ENCODE results near the gene SLC4A11. TPM values are rescaled to one million over a fixed set of nuclear protein-coding genes. Genes with fewer than 3 reads are reported as not detected.

Gene SLC4A11
- total RNA-seq, 1 donor from 2014 or later, result 5.0 TPM

DNA sequence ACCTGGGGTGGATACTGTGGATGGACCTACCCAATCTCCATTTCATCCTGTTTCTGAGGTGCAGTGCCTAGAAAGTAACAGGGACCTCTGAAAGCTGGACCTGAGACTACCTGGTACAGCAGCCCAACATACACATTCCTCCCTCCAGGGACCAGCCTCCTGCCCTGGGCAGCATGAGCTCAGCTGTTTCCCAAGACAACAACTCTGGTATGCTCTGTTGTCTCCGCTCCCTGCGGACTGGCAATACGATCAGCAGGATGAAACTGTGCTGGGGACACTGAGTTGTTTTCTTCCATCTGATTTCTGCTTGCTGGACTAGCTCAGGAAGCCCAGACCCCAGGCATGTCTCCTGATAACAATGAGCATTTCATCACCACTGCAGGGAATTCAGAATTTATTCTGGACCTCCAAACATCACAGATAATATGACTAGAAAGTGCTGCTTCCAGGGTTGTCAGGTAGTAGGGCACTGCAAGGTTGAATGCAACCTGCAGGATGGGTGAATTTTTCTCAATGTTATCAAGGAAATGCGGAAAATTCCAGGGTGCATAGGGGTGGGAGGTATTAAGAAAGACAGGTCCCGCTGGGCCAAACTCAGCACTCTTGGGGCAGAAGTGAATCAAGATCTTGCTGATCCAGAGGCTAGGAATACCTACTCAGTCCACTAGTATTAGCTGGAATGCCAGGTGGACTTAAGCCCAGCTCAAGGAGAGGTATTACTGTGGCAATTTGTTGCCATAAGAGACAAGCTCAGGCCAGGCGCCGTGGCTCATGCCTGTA is 38.9 kb upstream of the SLC4A11 start:
- Histone ChIP-seq H3K4me1 (no peaks in the 10 kb centered on the region), H3K9me3 (no peaks in the 10 kb centered on the region), H3K36me3 (peaks cover 95% of the 10 kb centered on the region), H3K27me3 (ENCODE audit: low read depth) (no peaks in the 10 kb centered on the region), H3K27ac (no peak overlapping the region), H3K4me3 (no peak overlapping the region)
- intact Hi-C loops (cut with DNase I), result no loop called here
- no peak for ATAC-seq
- TF ChIP-seq, protein P1, sequence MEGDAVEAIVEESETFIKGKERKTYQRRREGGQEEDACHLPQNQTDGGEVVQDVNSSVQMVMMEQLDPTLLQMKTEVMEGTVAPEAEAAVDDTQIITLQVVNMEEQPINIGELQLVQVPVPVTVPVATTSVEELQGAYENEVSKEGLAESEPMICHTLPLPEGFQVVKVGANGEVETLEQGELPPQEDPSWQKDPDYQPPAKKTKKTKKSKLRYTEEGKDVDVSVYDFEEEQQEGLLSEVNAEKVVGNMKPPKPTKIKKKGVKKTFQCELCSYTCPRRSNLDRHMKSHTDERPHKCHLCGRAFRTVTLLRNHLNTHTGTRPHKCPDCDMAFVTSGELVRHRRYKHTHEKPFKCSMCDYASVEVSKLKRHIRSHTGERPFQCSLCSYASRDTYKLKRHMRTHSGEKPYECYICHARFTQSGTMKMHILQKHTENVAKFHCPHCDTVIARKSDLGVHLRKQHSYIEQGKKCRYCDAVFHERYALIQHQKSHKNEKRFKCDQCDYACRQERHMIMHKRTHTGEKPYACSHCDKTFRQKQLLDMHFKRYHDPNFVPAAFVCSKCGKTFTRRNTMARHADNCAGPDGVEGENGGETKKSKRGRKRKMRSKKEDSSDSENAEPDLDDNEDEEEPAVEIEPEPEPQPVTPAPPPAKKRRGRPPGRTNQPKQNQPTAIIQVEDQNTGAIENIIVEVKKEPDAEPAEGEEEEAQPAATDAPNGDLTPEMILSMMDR (IDR thresholded peaks at IDR 0.05), result no peak
- no peak for DNase-seq

DNA sequence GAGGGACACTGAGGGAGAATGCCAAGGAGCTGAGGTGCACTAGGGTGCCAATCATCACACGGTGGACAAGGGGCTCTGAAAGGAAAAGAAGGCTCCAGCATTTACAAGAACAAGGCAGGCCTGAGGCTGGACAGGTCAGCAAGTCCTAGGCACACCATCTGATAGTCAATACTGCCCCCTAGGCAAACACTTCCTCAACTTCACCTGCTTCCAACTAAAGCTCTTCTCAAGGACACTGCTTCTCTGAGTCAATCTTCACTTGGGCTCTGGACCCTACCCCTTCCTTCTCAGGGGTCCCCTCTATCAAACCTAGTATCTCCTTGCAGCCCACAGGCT is 37.7 kb upstream of the SLC4A11 start:
- intact Hi-C loops (cut with DNase I), result no loop called here

DNA sequence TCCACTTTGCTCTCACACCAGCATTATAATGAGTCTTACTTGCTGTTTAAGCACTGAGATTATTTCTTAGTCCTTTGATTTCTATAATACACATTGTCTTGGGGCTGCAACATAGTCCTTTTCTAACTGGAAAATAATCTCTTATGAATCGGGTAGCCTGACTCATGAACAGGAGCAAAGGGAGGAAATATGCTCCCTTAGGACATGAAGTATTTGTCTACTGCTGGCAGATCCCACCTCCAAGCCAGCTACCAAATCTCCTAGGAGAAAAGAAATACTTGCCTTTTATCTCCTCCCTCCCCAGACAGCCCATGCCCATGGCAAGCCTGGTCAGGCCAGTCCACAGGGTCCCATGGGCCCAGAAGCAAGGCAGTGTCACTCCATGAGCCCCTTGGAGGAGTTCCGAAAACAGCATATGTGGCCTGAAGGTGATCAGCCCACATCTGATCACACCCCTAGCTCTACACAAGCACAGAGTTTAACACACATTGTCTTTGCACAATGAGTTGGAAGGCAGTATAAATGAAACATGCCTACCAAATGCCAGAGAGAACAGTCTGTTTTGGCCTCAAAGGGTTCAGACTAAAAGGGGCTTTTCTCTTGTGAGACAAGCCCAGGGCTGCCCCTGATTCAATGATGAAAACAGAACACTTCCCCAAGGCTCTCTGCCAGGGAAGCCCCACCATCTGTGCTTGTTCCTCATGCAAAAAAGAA is 37.1 kb upstream of the SLC4A11 start:
- H3K27me3 ChIP-seq (ENCODE audit: low read depth), result no peaks in the 10 kb centered on the region
- H3K9me3 ChIP-seq, result no peaks in the 10 kb centered on the region
- ATAC-seq (no peak), DNase-seq (no peak)
- intact Hi-C loops (cut with DNase I), result no loop called here
- H3K27ac ChIP-seq, result no peak overlapping the region
- TF ChIP-seq, protein P1 (IDR thresholded peaks at IDR 0.05), result no peak
- no peak overlapping the region for H3K4me3 ChIP-seq
- H3K36me3 ChIP-seq, result peaks cover 90% of the 10 kb centered on the region
- H3K4me1 ChIP-seq, result no peaks in the 10 kb centered on the region

More for the DNA sequence above, 37.7 kb upstream of the SLC4A11 start:
- H3K9me3 ChIP-seq, result no peaks in the 10 kb centered on the region
- H3K4me1 ChIP-seq, result no peaks in the 10 kb centered on the region
- ATAC-seq (peak in 1 of 2 donors; percentile 41), DNase-seq (no peak)
- H3K27ac ChIP-seq, result no peak overlapping the region
- TF ChIP-seq, protein P1 (IDR thresholded peaks at IDR 0.05), result peak; percentile 6
- no peak overlapping the region for H3K4me3 ChIP-seq
- H3K36me3 ChIP-seq, result peaks cover 90% of the 10 kb centered on the region
- H3K27me3 ChIP-seq (ENCODE audit: low read depth), result no peaks in the 10 kb centered on the region

DNA sequence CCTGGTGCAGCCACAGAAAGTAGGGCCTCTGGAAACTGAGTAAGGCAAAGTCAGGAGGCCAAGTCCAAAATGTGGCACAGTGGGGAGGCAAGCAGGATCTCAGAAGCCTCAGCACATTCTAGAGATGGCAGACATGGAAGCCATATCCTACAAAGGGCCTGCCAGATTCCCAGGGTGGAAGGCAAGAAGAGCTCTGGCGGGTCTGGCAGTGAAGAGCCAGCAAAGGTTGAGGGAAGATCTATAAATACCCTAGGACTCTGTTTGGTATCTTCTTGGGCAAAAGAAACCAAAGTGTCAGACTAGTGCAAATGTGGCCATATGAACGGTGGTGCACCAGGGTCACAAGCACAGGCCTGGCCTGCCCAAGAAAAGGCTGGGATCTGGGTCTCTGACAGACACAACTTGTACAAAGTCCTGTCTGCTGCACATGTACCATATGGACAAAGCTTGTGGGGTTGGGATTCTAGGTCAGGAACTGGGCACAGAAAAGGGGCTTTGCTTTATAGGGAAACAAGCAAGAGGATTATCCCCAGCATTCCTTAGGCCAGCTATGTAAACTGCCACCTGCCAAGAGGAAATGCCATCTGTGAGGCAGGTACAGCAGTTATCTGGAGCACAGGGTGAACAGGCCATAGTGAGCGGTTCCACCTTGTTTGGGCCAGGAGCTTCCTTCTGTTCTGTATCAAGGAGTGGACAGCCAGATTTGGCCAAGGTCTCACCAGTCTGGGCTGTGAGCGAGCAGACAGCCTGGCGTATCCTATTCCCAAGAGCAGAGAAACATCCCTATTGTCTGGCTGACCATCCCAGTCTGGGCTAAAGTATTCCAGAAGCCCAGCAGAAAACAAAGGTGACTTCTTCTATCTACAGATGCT is 36.3 kb upstream of the SLC4A11 start:
- intact Hi-C loops (cut with DNase I), result no loop called here
- ATAC-seq (no peak), DNase-seq (no peak)
- H3K4me3 ChIP-seq, result no peak overlapping the region
- TF ChIP-seq, protein P1 (IDR thresholded peaks at IDR 0.05), result no peak
- no peaks in the 10 kb centered on the region for H3K27me3 ChIP-seq (ENCODE audit: low read depth)
- no peak overlapping the region for H3K27ac ChIP-seq
- H3K36me3 ChIP-seq, result peaks cover 90% of the 10 kb centered on the region
- H3K9me3 ChIP-seq, result no peaks in the 10 kb centered on the region
- no peaks in the 10 kb centered on the region for H3K4me1 ChIP-seq

DNA sequence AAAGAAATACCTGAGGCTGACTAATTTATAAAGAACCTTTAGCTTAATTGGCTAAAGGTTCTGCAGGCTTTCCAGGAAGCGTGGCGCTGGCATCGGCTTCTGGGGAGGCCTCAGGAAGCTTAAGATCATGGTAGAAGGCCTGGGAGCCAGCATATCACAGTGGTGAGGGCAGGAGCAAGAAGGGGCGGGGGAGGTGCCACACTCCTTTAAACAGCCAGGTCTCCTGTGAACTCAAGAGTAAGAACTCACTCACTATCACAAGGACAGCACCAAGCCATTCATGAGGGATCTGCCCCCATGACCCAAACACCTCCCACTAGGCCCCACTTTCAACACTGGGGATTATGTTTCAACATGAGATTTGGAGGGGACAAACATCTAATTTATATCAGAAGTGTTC is 34.4 kb upstream of the SLC4A11 start:
- no peak overlapping the region for H3K4me3 ChIP-seq
- no peak overlapping the region for H3K27ac ChIP-seq
- DNase-seq (no peak), ATAC-seq (no peak)
- H3K4me1 ChIP-seq, result no peaks in the 10 kb centered on the region
- intact Hi-C loops (cut with DNase I), result no loop called here
- H3K36me3 ChIP-seq, result peaks cover 87% of the 10 kb centered on the region
- TF ChIP-seq, protein P1 (IDR thresholded peaks at IDR 0.05), result no peak
- H3K9me3 ChIP-seq, result no peaks in the 10 kb centered on the region
- H3K27me3 ChIP-seq (ENCODE audit: low read depth), result no peaks in the 10 kb centered on the region
